H54 (cell line): ENCODE data around the gene ZFTA.
A peak's percentile ranks its signal among the peaks of the same experiment; 100 is the strongest.
"Not testable (repeated sequence)": the region's sequence is repeated elsewhere in the genome, so short reads cannot be mapped to it uniquely, and the experiment has no call there.

ENCODE experiments used
- DNase-seq: peaks from one replicate; pipeline ENCODE4 v3.0.0; 2011; ENCODE audit warnings: low spot score, mixed read lengths; ENCODE audit not compliant: insufficient read length
- FAIRE-seq: peaks from 3 replicates; lab custom pipeline; 2011; peaks lifted over from hg19 to GRCh38; lab: Jason Lieb, UNC
- POLR2A ChIP-seq: IDR thresholded peaks from 2 replicates; pipeline ENCODE4 v1.6.1; 2011; ENCODE audit warnings: low read depth, mild to moderate bottlenecking, low read length

ZFTA gene

DNA sequence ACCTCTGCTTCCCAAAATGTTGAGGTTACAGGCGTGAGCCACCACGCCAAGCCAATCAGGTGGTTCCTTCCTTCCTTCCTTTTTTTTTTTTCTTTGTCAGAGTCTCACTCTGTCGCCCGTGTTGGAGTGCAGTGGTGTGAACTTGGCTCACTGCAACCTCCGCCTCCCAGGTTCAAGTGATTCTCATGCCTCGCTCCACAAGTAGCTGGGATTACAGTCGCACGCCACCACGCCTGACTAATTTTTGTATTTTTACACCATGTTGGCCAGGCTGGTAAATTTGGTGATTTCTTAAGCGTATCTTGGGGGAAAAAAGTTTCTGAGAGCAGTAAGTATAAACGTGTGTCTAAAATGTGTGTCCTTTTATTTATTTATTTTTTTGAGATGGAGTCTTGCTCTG is 26.5 kb upstream of the ZFTA start:
- no peak for TF ChIP-seq POLR2A
- FAIRE-seq (no peak), DNase-seq (no peak)

DNA sequence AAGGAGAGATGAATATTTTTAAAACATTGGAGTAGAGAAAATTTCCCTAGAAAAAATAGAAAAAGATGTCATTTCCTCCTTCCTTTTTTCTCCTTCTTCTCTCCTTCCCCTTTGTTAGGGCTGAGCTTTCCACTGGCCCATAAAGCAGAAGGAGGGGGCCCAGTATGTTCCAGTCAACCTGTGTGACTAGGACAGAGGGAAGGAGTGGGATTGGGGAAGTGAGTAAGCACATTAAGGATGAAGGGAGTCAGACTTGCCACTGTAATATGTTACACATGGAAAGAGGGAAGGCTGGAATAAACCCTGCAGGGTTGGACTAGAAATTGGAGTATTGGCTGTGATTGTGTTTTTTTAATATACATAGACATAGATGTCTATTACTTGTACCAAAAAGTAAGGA is 24.6 kb upstream of the ZFTA start:
- no peak for FAIRE-seq
- TF ChIP-seq POLR2A = no peak
- DNase-seq = no peak

DNA sequence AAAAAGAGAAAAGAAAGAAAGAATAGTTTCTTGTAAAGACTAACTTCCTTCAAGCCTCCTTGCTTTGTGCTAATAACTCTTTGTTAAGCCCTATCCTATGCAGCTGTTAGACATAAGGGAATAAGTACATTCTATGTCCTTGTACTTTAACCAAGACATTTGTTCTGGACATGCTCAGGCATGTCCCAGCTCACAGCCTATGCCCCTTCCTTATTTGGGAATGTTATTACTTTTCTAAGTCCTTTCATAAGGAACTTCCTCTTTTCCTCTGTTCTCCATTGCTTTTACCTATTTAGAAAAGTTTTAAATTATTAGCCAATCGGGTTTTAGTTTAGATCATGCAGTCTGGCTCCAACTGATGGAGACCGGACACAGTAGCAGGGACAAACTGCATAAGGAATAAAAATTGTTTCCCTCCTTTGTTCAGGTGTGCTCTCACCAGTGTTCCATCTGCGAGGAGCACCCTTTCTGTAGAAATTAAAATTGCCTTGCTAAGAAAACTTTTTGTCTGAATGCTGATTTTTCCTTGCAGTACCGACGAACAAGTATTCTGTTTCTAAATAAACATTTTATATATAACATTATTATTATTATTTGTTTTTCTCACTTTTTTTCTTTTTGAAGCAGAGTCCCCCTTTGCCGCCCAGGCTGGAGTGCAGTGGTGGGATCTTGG is 23.1 kb upstream of the ZFTA start:
- DNase-seq (no peak), FAIRE-seq (no peak)
- no peak for TF ChIP-seq POLR2A

- TF ChIP-seq POLR2A = no peak
- DNase-seq (no peak), FAIRE-seq (no peak)
These were observed 17.2 kb upstream of the ZFTA start for GRCh38 chr11:63785823-63786222.

DNA sequence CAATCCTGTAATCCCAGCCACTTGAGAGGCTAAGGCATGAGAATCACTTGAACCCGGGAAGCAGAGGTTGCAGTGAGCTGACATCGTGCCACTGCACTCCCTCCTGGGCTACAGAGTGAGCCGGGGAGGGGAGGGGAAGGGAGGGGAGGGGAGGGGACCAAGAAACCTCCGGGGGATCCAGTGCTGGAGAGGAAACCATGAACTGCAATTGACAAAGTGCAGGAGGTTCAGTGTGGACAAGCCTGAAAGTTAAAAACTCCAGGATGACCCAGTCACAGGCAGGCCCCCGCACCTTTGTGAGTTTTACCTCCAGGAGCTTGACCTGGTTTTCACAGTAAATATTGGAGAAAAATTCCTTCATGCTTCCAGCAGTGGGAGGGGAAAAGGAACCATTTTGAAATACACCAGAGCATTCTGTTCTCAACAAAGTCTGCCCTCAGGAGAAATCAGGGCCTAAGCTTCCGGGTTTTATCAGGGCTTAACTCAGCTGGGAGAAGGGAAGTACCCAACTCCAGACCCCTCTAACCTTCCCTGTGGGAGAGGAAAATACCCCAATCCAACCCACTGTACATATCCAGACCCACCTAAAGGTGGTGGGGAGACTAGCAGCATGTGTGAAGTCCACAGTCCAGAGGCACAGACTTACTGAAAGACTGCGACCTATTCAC is 15.5 kb upstream of the ZFTA start:
- no peak for TF ChIP-seq POLR2A
- DNase-seq (no peak), FAIRE-seq (no peak)

GRCh38 chr11:63782749-63783148 is 14.2 kb upstream of the ZFTA start:
- FAIRE-seq (no peak), DNase-seq (no peak)
- no peak for TF ChIP-seq POLR2A

GRCh38 chr11:63779039-63779438 is 10.5 kb upstream of the ZFTA start:
- TF ChIP-seq POLR2A = no peak
- no peak for FAIRE-seq
- DNase-seq = no peak

GRCh38 chr11:63775191-63775590 is 6.6 kb upstream of the ZFTA start:
- DNase-seq = no peak
- TF ChIP-seq POLR2A = no peak
- no peak for FAIRE-seq

- FAIRE-seq, DNase-seq: not testable (repeated sequence)
These were observed 3.3 kb upstream of the ZFTA start for GRCh38 chr11:63771741-63772318.

- DNase-seq = no peak
- no peak for FAIRE-seq
- no peak for TF ChIP-seq POLR2A
These were observed 2.2 kb upstream of the ZFTA start for GRCh38 chr11:63770763-63771162.

- DNase-seq (no peak), FAIRE-seq (no peak)
- TF ChIP-seq POLR2A = no peak
These were observed 1.3 kb upstream of the ZFTA start for GRCh38 chr11:63769714-63770455.

- FAIRE-seq (no peak), DNase-seq (peak; percentile 63)
- TF ChIP-seq POLR2A = peak; percentile 57; the same call in 1 of the 2 replicates
These were observed 603 bp upstream of the ZFTA start for GRCh38 chr11:63769042-63769713.

GRCh38 chr11:63767565-63768236 is 874 bp downstream of the ZFTA start:
- DNase-seq = peak; percentile 80
- FAIRE-seq = no peak
- no peak for TF ChIP-seq POLR2A
